HepG2 (cell line): ENCODE measurements around the gene SOCS3. TPM values are rescaled to one million over a fixed set of nuclear protein-coding genes. Genes with fewer than 3 reads are reported as not detected.

Experiments
- ADNP ChIP-seq: sonication (generic); formaldehyde crosslinking; IDR thresholded peaks from 2 replicates; pipeline ENCODE4 v1.4.0; 2020; ENCODE audit warnings: missing genetic modification reagents
- CREB1 ChIP-seq, 2 experiments: fragments of 450-650 bp in 1 of 2; IDR thresholded peaks; 2 replicates each; pipeline ENCODE4 v1.6.1; 2016 to 2017; ENCODE audit warnings: control low read depth in 1 of 2, mild to moderate bottlenecking in 1 of 2, missing compliant biosample characterization in 1 of 2, missing genetic modification characterization in 1 of 2
- ETV6 ChIP-seq: sonication (generic); formaldehyde crosslinking; conservative IDR thresholded peaks from 2 replicates; pipeline ENCODE4 v1.4.0; 2020; ENCODE audit warnings: missing genetic modification reagents
- EZH2 ChIP-seq: conservative IDR thresholded peaks from 2 replicates; pipeline ENCODE4 v1.6.1; 2012; ENCODE audit warnings: mild to moderate bottlenecking, low read depth, low read length, moderate library complexity
- JUN ChIP-seq: sonication (generic); formaldehyde crosslinking; IDR thresholded peaks from 2 replicates; pipeline ENCODE4 v1.4.0; 2020; ENCODE audit warnings: mild to moderate bottlenecking, missing genetic modification reagents
- KDM1A ChIP-seq: IDR thresholded peaks from 2 replicates; pipeline ENCODE4 v1.6.1; 2016; ENCODE audit warnings: missing compliant biosample characterization
- KDM5A ChIP-seq: fragments of 200-600 bp; sonication (generic); IDR thresholded peaks from 2 replicates; pipeline ENCODE4 v1.7.0; 2018; ENCODE audit warnings: antibody characterized with exemption, mild to moderate bottlenecking, low read length, borderline replicate concordance
- KDM5B ChIP-seq: sonication (generic); formaldehyde crosslinking; IDR thresholded peaks from 2 replicates; pipeline ENCODE4 v1.4.0; 2020; ENCODE audit warnings: missing genetic modification reagents, mild to moderate bottlenecking, borderline replicate concordance
- KLF16 ChIP-seq, 2 experiments: sonication (generic) in 1 of 2; formaldehyde crosslinking in 1 of 2; IDR thresholded peaks; 2 replicates each; pipeline versions ENCODE4 v1.6.1 to v1.8.0; 2016 to 2023; ENCODE audit warnings: missing genetic modification reagents in 2 of 2, missing compliant biosample characterization in 1 of 2
- MYNN ChIP-seq: sonication (generic); formaldehyde crosslinking; IDR thresholded peaks from 2 replicates; pipeline ENCODE4 v1.4.0; 2020; ENCODE audit warnings: mild to moderate bottlenecking, low read depth, missing genetic modification reagents
- MZF1 ChIP-seq: sonication (generic); formaldehyde crosslinking; IDR thresholded peaks from 2 replicates; pipeline ENCODE4 v1.8.1; 2023; ENCODE audit warnings: mild to moderate bottlenecking, missing genetic modification reagents, borderline replicate concordance
- NFYC ChIP-seq: IDR thresholded peaks from 2 replicates; pipeline ENCODE4 v1.6.1; 2016; ENCODE audit warnings: missing genetic modification reagents, missing compliant biosample characterization
- SATB2 ChIP-seq: sonication (generic); formaldehyde crosslinking; IDR thresholded peaks from 2 replicates; pipeline ENCODE4 v1.5.0; 2020; ENCODE audit warnings: missing genetic modification reagents
- TGIF2 ChIP-seq: IDR thresholded peaks from 2 replicates; pipeline ENCODE4 v1.6.1; 2016; ENCODE audit warnings: control low read depth, missing compliant biosample characterization
- ZMYM3 ChIP-seq: sonication (generic); formaldehyde crosslinking; IDR thresholded peaks from 2 replicates; pipeline ENCODE4 v1.5.1; 2020; ENCODE audit warnings: mild to moderate bottlenecking, missing genetic modification reagents
- ZNF225 ChIP-seq: sonication (generic); formaldehyde crosslinking; IDR thresholded peaks from 2 replicates; pipeline ENCODE4 v1.4.0; 2020; ENCODE audit warnings: mild to moderate bottlenecking, missing genetic modification reagents
- ZNF282 ChIP-seq: fragments of 450-650 bp; IDR thresholded peaks from 2 replicates; pipeline ENCODE4 v1.6.1; 2018; ENCODE audit not compliant: partially characterized antibody
- ZNF333 ChIP-seq: sonication (generic); formaldehyde crosslinking; IDR thresholded peaks from 2 replicates; pipeline ENCODE4 v1.4.0; 2020; ENCODE audit warnings: mild to moderate bottlenecking, missing genetic modification reagents, borderline replicate concordance
- ZNF468 ChIP-seq: sonication (generic); formaldehyde crosslinking; IDR thresholded peaks from 2 replicates; pipeline ENCODE4 v1.8.0; 2022; ENCODE audit warnings: mild to moderate bottlenecking, moderate library complexity, missing genetic modification reagents
- ZNF782 ChIP-seq: sonication (generic); formaldehyde crosslinking; IDR thresholded peaks from 2 replicates; pipeline ENCODE4 v1.4.0; 2020; ENCODE audit warnings: missing genetic modification reagents, mild to moderate bottlenecking, borderline replicate concordance
- ZNF790 ChIP-seq: sonication (generic); formaldehyde crosslinking; IDR thresholded peaks from 2 replicates; pipeline ENCODE4 v1.8.0; 2022; ENCODE audit warnings: missing genetic modification reagents, mild to moderate bottlenecking, borderline replicate concordance
- polyA plus RNA-seq, 8 experiments: library from polyadenylated mRNA; depleted of rRNA in 3 of 8; stranded (reverse) in 7 of 8; unstranded in 1 of 8; fragments of >200 nt; fragmentation: Illumina TruSeq in 4 of 8; extraction: Trizol in 4 of 8; gene quantifications; 2 replicates each; pipeline versions ENCODE4 v1.2.1 to v1.2.3, GENCODE V29; 2011 to 2016; ENCODE audit warnings: low read depth in 4 of 8, missing spikeins in 1 of 8, mixed read lengths in 1 of 8; ENCODE audit not compliant: insufficient read depth in 1 of 8
- total RNA-seq, 5 experiments: library from RNA; depleted of rRNA; stranded (reverse); fragments of >200 nt; fragmentation: Illumina TruSeq; extraction: Trizol; gene quantifications; 2 replicates each; pipeline ENCODE4 v1.2.3, GENCODE V29; 2016; ENCODE audit warnings: low read depth in 1 of 5
- TF ChIP-seq, protein P1 (sequence below): sonication (generic); formaldehyde crosslinking; IDR thresholded peaks from 2 replicates; pipeline ENCODE4 v1.4.0; 2020; ENCODE audit warnings: mild to moderate bottlenecking, missing genetic modification reagents, borderline replicate concordance
- TF ChIP-seq, protein P2 (sequence below): sonication (generic); formaldehyde crosslinking; IDR thresholded peaks from 2 replicates; pipeline ENCODE4 v1.9.0; 2022; ENCODE audit warnings: missing genetic modification reagents, mild to moderate bottlenecking, borderline replicate concordance
- TF ChIP-seq, protein P3 (sequence below): sonication (generic); formaldehyde crosslinking; IDR thresholded peaks from 2 replicates; pipeline ENCODE4 v1.8.1; 2023; ENCODE audit warnings: mild to moderate bottlenecking, moderate library complexity, missing genetic modification reagents

SOCS3 gene
- total and polyA plus RNA-seq, 2 of the 13 experiments (the other 11 are each of a cell fraction or from before 2014, with no cell fraction given): 0.77 to 2.4 TPM

DNA sequence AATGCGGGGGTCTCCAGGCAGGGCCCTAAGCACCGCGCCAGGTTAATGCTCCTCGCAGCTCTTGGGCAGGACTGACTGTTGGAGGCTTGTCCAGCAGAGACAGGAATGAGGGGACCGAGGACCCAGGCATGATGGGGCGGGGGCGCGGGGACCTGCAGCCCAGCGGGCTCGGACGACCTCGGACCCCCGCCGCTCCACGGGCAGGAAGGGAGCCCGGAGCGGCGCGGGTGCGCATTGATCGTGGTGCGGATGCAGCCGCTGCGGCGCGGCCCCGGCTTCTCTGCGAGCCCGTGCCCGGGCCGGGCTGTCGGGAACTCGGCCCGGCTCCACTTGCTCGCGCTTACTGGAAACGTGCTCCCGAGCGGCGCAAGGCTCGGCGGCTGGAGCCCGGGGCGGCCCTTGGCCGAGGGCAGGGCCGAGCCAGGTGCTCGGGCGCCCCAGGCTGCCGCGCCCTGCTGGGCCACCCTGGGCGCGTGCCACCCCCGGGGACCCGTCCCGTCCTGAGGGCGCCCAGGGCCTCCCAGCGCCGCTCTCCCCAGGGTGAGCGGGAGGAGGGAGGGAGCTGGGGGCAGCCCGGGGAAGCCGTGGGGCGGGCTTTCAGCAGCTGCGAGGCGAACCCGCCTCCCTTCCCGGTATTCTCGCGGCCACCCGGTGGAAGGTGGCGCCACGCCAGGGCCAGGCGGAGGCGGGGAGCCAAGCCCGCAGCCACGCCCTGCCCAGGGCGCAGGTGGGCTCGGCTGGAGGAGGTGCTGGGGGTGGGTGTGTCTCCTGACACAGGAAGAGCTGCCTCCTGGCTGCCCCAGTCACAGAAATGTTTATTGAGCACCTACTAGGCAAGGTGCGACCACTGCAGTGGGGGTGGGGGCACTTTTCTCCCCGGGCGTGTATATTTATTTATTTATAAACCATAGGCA is 45.9 kb downstream of the SOCS3 start (continued):
- TF ChIP-seq NFYC (CRISPR knock-in tag): no peak
- TF ChIP-seq KLF16 (CRISPR knock-in tag; IDR thresholded peaks at IDR 0.05): 0 out of 4 replicates have a peak, but pooled peaks of 1 of the 2 experiments have one; percentile 20
- no peak for TF ChIP-seq ZNF225 (CRISPR knock-in tag)
- 0 out of 2 replicates have a peak, but pooled peaks have one; percentile 39 for TF ChIP-seq ZNF333 (CRISPR knock-in tag)
- no peak for TF ChIP-seq SATB2 (CRISPR knock-in tag)
- no peak for TF ChIP-seq MZF1 (CRISPR knock-in tag)
- TF ChIP-seq, protein P1, sequence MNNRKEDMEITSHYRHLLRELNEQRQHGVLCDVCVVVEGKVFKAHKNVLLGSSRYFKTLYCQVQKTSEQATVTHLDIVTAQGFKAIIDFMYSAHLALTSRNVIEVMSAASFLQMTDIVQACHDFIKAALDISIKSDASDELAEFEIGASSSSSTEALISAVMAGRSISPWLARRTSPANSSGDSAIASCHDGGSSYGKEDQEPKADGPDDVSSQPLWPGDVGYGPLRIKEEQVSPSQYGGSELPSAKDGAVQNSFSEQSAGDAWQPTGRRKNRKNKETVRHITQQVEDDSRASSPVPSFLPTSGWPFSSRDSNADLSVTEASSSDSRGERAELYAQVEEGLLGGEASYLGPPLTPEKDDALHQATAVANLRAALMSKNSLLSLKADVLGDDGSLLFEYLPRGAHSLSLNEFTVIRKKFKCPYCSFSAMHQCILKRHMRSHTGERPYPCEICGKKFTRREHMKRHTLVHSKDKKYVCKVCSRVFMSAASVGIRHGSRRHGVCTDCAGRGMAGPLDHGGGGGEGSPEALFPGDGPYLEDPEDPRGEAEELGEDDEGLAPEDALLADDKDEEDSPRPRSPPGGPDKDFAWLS (CRISPR knock-in tag): 0 out of 2 replicates have a peak, but pooled peaks have one; percentile 50
- peak; percentile 30; the same call in 1 of the 2 replicates for TF ChIP-seq KDM5B
- peak; percentile 57; the same call in 1 of the 2 replicates for TF ChIP-seq ZMYM3
- TF ChIP-seq ZNF790 (CRISPR knock-in tag): no peak
- 0 out of 2 replicates have a peak, but pooled peaks have one; percentile 57 for TF ChIP-seq ZNF468 (CRISPR knock-in tag)
- no peak for TF ChIP-seq ZNF282
- TF ChIP-seq, protein P2, sequence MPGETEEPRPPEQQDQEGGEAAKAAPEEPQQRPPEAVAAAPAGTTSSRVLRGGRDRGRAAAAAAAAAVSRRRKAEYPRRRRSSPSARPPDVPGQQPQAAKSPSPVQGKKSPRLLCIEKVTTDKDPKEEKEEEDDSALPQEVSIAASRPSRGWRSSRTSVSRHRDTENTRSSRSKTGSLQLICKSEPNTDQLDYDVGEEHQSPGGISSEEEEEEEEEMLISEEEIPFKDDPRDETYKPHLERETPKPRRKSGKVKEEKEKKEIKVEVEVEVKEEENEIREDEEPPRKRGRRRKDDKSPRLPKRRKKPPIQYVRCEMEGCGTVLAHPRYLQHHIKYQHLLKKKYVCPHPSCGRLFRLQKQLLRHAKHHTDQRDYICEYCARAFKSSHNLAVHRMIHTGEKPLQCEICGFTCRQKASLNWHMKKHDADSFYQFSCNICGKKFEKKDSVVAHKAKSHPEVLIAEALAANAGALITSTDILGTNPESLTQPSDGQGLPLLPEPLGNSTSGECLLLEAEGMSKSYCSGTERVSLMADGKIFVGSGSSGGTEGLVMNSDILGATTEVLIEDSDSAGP (CRISPR knock-in tag): no peak
- no peak for TF ChIP-seq KDM5A
- TF ChIP-seq, protein P3, sequence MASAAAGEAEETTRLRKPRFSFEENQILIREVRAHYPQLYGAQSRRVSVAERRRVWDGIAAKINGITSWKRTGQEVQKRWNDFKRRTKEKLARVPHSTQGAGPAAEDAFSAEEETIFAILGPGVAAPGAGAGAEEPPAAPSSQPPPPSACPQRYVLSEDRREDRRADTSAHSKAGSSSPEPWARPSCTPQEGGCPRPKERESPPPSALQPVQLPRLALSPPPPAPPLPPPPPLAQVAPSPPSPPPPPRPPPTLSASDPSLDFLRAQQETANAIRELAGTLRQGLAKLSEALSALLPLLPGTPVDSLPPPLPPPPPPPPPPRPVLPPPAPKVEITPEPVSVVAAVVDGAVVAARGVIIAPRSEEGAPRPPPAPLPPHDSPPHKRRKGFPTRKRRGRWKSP (CRISPR knock-in tag): no peak; the same call in 1 of the 2 replicates
- TF ChIP-seq EZH2: peak; percentile 59; the same call in 1 of the 2 replicates
- peak; percentile 21; the same call in 1 of the 2 replicates for TF ChIP-seq JUN (CRISPR knock-in tag)
- no peak for TF ChIP-seq MYNN (CRISPR knock-in tag)
- TF ChIP-seq ADNP: no peak
- TF ChIP-seq ETV6 (CRISPR knock-in tag): no peak
- peak; percentile 46; the same call in 1 of the 2 replicates for TF ChIP-seq KDM1A (CRISPR knock-in tag)
- TF ChIP-seq CREB1 (IDR thresholded peaks at IDR 0.05): no peak
- no peak for TF ChIP-seq CREB1 (CRISPR knock-in tag; IDR thresholded peaks at IDR 0.05)
- no peak for TF ChIP-seq ZNF782 (CRISPR knock-in tag)
- no peak for TF ChIP-seq TGIF2
